ENCODE results near the gene OSBP2.
"Not testable (repeated sequence)": the region's sequence is repeated elsewhere in the genome, so short reads cannot be mapped to it uniquely, and the experiment has no call there.

The OSBP2 gene

DNA sequence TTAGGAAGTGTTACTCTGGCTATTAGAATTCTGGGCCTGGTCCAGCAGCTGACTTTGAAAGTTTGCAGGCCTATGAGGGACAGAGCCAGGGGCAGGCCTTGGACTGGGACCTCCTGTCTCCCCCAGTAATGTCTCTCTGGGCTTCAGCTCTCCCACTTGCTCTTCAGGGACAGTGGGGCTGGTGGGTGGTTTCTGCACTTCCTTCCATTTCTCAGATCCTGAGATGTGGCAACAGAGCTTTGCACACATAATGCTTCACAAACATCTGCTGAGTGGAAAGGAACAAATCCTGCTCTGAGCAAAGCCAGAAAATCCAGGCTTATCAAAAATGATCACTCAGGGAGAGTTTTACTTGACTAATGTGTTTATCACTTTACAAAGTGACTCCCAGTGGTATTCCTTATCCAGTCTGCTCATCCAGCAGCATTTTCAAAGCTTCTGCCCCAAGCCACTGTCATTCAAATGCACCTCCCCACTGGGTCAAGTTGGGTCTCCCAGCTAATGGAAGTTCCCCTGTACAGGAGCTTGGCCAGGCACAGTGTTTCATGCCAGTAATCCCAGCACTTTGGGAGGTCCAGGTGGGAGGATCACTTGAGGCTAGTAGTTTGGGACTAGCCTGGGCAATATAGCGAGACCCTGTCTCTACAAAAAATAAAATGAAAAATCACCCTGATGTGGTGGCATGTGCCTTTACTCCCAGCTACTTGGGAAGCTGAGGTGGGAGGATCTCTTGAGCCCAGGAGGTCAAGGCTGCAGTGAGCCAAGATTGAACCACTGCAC lies 13.5 kb upstream of the OSBP2 start:
- DNase-seq = no peak

DNA sequence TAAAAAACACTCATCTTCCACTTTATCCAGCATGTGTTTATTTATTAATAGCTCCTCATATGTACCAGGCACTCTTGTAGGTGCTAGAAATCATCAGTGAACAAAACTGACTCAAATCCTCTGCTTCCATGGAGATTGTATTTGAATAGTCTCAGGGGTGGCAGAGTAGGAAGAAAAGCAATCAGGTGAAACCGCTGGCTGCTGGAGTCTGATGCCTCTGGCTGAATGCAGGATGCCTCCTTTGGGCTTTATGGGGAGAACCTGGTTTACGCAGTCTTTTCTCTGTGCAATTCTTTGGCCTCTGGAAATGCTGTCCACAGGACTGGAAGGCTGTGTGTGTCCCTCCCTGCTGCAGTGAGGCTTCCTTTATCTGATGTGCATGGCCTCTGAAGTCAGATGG lies 12.8 kb upstream of the OSBP2 start:
- no peak for DNase-seq

DNA sequence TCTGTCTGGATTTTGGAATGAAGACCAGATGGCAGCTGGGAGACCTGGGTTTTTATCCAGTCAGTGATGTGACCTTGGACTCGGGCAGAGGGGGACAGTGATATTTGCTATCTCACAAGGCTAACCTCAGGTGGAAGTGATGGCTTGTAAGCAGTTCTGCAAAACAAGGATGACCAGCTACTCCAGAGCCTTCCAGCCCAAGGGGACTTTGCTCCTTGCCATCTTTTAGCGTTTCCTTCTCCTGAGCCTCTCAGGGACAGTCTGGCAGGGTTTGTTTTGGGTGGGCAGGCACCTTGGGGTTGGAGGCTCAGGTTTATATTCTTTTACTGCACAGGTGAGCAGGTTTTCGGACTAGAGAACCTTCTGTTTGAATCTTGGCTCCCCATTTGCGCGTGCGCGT lies 9.5 kb upstream of the OSBP2 start:
- DNase-seq = no peak

GRCh38 chr22:30687358-30687757 lies 7.3 kb upstream of the OSBP2 start:
- DNase-seq = no peak

DNA sequence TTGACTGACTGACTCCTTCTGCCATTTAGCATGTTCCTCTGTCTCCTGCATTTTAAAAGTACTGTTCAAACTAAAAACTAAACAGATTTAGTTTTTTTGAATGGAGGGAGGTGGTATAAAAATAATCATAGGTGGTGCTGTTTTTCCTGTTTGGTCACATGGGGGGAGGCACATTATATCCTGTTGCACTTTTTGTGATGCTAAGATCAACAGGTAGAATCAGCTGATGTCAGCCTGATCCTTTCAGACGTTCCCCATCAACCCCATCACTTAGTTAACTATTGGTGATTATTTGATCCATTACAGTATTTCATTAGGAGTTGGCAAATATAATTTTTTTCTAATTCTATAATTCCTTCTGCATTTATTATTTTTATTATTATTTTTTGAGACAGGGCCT lies 5.1 kb upstream of the OSBP2 start:
- DNase-seq = no peak

- DNase-seq = no peak
These were observed 3.5 kb upstream of the OSBP2 start for GRCh38 chr22:30691204-30691603.

DNA sequence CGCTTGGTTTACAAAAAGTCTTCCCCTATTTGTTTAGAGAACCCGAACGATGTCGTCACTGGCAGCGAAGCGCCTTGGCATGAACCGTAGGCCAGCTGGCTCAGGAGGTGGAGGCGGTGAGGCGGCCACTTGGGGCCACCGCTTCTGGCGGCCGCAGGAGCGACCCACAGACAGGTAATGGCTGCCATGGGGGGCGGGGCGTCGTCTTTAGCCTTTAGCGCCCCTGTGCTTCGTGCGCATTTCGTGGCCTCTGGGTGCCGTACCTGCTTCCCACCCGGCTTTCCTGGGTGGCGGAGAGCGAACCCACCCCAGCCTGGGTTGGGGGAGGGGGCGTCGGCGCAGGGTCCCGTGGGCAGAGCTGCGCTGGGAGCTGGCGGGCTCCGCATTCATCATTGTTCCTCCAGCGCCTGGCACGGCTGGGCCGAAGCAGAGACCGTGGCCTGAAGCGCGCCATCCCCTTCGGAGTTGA lies 469 bp upstream of the OSBP2 start:
- DNase-seq = peak; percentile 18

DNA sequence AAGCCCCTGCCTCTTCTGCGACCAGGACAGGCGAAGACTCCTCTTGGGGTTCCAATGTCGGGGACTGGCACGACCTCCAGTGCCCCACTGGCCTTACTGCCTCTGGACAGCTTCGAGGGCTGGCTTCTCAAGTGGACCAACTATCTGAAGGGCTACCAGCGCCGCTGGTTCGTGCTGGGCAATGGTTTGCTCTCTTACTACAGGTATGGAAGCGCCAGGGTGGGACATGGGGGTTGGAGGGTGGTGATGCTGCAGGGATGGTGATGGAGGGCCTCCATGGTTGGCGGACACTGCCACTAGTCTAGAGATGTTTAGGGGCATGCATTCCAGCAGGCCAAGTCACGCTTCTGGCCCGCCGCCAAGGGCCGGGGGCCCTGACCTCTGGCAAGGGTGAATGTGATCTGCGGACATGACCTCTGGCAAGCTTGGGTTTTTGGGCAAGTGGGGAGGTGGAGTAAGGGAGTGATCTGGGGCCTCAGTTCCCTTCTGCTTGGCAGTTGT lies 727 bp downstream of the OSBP2 start:
- DNase-seq = no peak

- DNase-seq = no peak
These were observed 1.4 kb downstream of the OSBP2 start for GRCh38 chr22:30695871-30696655.

- DNase-seq = no peak
These were observed 3.3 kb downstream of the OSBP2 start for GRCh38 chr22:30697975-30698374.

GRCh38 chr22:30701872-30702271 lies 7.2 kb downstream of the OSBP2 start:
- DNase-seq = no peak

- DNase-seq = no peak
These were observed 8.2 kb downstream of the OSBP2 start for GRCh38 chr22:30702856-30703255.

DNA sequence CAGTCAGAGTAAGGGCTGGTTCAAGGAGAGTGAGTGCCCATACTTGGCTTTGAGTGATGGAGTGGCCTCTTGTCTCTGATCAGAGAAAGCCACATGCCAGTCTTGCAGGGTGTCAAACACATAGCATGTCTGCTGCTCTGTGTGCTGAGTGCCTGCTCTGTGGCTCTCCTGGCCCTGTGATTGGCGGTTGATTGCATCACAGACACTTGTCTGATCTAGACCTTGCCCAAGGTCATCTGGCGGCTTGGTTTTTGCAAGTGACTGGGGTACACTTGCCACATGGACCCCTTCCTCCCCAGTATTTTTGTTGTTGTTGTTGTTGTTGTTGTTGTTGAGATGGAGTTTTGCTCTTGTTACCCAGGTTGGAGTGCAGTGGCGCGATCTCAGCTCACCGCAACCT lies 10.3 kb downstream of the OSBP2 start:
- DNase-seq = no peak

GRCh38 chr22:30705710-30706651 lies 11.3 kb downstream of the OSBP2 start:
- DNase-seq = peak; percentile 4

DNA sequence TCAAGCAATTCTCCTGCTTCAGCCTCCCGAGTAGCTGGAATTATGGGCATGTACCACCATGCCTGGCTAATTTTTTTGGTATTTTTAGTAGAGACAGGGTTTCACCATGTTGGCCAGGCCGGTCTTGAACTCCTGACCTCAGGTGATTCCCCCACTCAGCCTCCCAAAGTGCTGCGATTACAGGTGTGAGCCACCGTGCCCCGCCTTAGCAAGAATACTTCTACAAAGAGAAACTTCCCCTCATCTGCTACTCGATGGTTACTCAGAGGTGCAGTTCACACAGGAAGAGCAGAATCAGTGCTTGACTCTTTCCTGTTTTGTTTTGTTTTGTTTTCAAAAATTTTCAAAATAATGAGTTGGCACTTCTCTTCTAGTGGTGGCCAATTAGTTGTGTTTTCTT lies 15.3 kb downstream of the OSBP2 start:
- DNase-seq = not testable (repeated sequence)

GRCh38 chr22:30712094-30712493 lies 17.4 kb downstream of the OSBP2 start:
- no peak for DNase-seq

DNA sequence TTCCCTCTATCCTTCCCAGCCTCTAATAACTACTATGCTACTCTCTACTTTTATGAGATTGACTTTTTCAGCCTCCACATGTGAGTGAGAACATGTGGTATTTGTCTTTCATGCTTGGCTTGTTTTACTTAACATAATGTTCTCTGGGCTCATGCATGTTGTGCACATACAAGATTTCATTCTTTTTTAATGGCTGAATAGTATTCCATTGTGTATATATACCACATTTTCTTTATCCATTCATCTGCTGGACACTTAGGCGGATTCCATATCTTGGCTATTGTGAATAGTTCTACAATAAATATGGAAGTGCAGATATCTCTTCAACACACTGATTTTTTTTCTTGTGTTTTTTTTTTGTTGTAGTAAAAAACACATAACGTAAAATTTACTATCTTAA lies 19.4 kb downstream of the OSBP2 start:
- DNase-seq = no peak

- no peak for DNase-seq
These were observed 22.8 kb downstream of the OSBP2 start for GRCh38 chr22:30717331-30717921.

GRCh38 chr22:30717952-30718351 lies 23.3 kb downstream of the OSBP2 start:
- DNase-seq = no peak

GRCh38 chr22:30718491-30718890 lies 23.8 kb downstream of the OSBP2 start:
- no peak for DNase-seq

DNA sequence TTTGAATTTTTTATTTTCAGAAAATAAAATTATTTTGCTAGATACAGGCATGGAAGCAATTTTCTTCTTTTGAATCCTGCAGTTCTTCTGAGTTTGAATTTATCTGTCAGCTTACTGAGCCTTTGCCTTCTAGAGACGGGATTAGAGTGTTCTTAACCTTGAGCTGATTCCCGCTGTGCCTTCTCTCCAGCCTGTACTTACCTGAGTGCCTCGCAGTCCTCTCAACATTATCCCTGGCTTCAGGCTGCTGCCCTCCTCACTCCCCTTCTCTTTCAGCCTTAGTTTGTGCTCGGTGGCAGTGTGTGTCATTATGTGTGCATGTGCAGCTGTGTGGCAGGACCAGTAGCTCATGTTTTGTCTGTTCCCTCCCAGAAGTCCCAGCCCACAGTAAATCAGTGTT lies 24.3 kb downstream of the OSBP2 start:
- no peak for DNase-seq

- DNase-seq = no peak
These were observed 25.7 kb downstream of the OSBP2 start for GRCh38 chr22:30720263-30720837.

All from NCI-H2107 (cell line).